ENCODE data around the gene OTOF. TPM values are rescaled to one million over a fixed set of nuclear protein-coding genes. Genes with fewer than 3 reads are reported as not detected.

OTOF gene
- total and polyA plus RNA-seq, 2 experiments from 2014 or later: 0.38 to 0.43 TPM

- H3K27ac ChIP-seq: no peak overlapping the region
- H3K36me3 ChIP-seq (ENCODE audit: low read depth): no peaks in the 10 kb centered on the region
- WGBS, 2 experiments (ENCODE audit: low coverage in 1 of 2, low lambda C conversion rate in 2 of 2, missing lambda C conversion rate in 2 of 2): 41 to 42% methylated on average over 8 of the region's 8 CpGs
- no peaks in the 10 kb centered on the region for H3K9me2 ChIP-seq (ENCODE audit: insufficient read depth)
- no peak overlapping the region for H3K4me3 ChIP-seq
- no peaks in the 10 kb centered on the region for H3K9me3 ChIP-seq (ENCODE audit: low read depth)
- 0 out of 2 replicates have a peak, but pooled peaks cover 4% of the 10 kb centered on the region for H3K4me1 ChIP-seq (ENCODE audit: insufficient read depth)
- no peak overlapping the region for H2AFZ ChIP-seq
- no peaks in the 10 kb centered on the region for H3F3A ChIP-seq (ENCODE audit: insufficient read depth)
- no peak overlapping the region for H3K9ac ChIP-seq
- TF ChIP-seq EZH2 (IDR thresholded peaks at IDR 0.05; ENCODE audit: insufficient read depth, poor library complexity, severe bottlenecking) (no peak), EZH2phosphoT487 (IDR thresholded peaks at IDR 0.05; ENCODE audit: insufficient read depth, low read depth) (no peak)
- H3K27me3 ChIP-seq (replicated peaks; ENCODE audit: insufficient read depth): peaks cover 39% of the 10 kb centered on the region
- no peaks in the 10 kb centered on the region for H3K79me2 ChIP-seq (ENCODE audit: insufficient read depth)
- H4K20me1 ChIP-seq (ENCODE audit: insufficient read depth): no peaks in the 10 kb centered on the region
- no peak overlapping the region for H3K4me2 ChIP-seq (ENCODE audit: unreplicated experiment)
- in situ Hi-C loops (cut with MboI): no loop called here
- DNase-seq: no peak
Observed at GRCh38 chr2:26519396-26520147, 41.6 kb upstream of the OTOF start.

DNA sequence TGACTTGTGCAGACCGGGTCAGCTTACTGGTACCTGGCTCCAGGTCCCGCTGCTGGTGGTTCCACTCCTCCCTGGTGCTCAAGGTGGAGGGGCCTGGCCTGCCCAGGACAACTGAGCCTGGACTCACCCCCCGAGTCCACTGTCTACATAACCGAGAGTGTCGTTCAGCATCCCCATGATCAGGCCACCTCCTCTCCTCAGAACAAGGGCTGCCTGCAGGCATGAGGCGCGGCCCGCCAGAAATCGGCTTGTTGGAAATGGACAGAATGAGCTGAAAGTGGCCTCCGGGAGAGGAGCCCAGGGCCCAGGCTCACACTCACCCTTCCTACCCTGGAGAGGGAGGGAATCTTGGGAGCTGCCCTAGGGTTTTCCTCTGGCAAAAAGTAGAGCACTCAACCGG lies 38.9 kb upstream of the OTOF start:
- H3K9ac ChIP-seq: no peak overlapping the region
- H4K20me1 ChIP-seq (ENCODE audit: insufficient read depth): no peaks in the 10 kb centered on the region
- H3K9me3 ChIP-seq (ENCODE audit: low read depth): no peaks in the 10 kb centered on the region
- H3K27me3 ChIP-seq (replicated peaks; ENCODE audit: insufficient read depth): peaks cover 39% of the 10 kb centered on the region
- H3K79me2 ChIP-seq (ENCODE audit: insufficient read depth): no peaks in the 10 kb centered on the region
- H3K27ac ChIP-seq: no peak overlapping the region
- H3K4me1 ChIP-seq (ENCODE audit: insufficient read depth): 0 out of 2 replicates have a peak, but pooled peaks cover 1% of the 10 kb centered on the region
- no peaks in the 10 kb centered on the region for H3K36me3 ChIP-seq (ENCODE audit: low read depth)
- no peak for DNase-seq
- no peaks in the 10 kb centered on the region for H3F3A ChIP-seq (ENCODE audit: insufficient read depth)
- H2AFZ ChIP-seq: no peak overlapping the region
- H3K4me3 ChIP-seq: no peak overlapping the region
- H3K9me2 ChIP-seq (ENCODE audit: insufficient read depth): no peaks in the 10 kb centered on the region
- in situ Hi-C loops (cut with MboI): no loop called here
- no peak for TF ChIP-seq EZH2 (IDR thresholded peaks at IDR 0.05; ENCODE audit: insufficient read depth, poor library complexity, severe bottlenecking)
- TF ChIP-seq EZH2phosphoT487 (IDR thresholded peaks at IDR 0.05; ENCODE audit: insufficient read depth, low read depth): no peak
- no peak overlapping the region for H3K4me2 ChIP-seq (ENCODE audit: unreplicated experiment)
- 74 to 75% methylated on average over 11 of the region's 11 CpGs for WGBS, 2 experiments (ENCODE audit: low coverage in 1 of 2, low lambda C conversion rate in 2 of 2, missing lambda C conversion rate in 2 of 2)

DNA sequence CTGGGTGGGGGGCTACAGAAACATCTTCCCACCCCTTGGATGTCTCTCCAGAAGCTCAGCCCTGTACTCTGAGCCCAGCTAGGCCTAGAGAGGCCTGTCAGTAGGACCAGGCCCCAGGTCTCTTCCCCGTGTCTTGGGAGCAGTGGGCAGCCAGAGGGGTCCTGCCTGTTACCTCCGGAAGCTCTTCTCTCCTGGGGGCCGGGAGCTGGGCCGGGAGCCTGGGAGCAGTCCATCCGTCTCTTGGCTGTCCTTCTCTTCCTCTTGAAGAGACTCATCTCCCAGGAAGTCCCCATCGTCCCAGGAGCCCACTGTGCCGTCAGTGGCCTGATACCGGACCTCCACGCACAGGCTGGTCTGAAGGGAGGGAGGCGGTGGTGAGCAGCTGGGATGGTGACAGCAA lies 38.3 kb upstream of the OTOF start:
- Histone ChIP-seq H3K4me1 (ENCODE audit: insufficient read depth) (no peaks in the 10 kb centered on the region), H3K9me2 (ENCODE audit: insufficient read depth) (no peaks in the 10 kb centered on the region), H3K27ac (no peak overlapping the region), H3K4me2 (ENCODE audit: unreplicated experiment) (no peak overlapping the region), H2AFZ (no peak overlapping the region), H3K9me3 (ENCODE audit: low read depth) (no peaks in the 10 kb centered on the region), H3K27me3 (replicated peaks; ENCODE audit: insufficient read depth) (peaks cover 34% of the 10 kb centered on the region), H3K4me3 (no peak overlapping the region), H4K20me1 (ENCODE audit: insufficient read depth) (no peaks in the 10 kb centered on the region), H3K9ac (no peak overlapping the region), H3K79me2 (ENCODE audit: insufficient read depth) (no peaks in the 10 kb centered on the region), H3K36me3 (ENCODE audit: low read depth) (no peaks in the 10 kb centered on the region), H3F3A (ENCODE audit: insufficient read depth) (no peaks in the 10 kb centered on the region)
- TF ChIP-seq EZH2 (IDR thresholded peaks at IDR 0.05; ENCODE audit: insufficient read depth, poor library complexity, severe bottlenecking) (no peak), EZH2phosphoT487 (IDR thresholded peaks at IDR 0.05; ENCODE audit: insufficient read depth, low read depth) (no peak)
- in situ Hi-C loops (cut with MboI): no loop called here
- no peak for DNase-seq
- 80 to 84% methylated on average over 10 of the region's 10 CpGs for WGBS, 2 experiments (ENCODE audit: low coverage in 1 of 2, low lambda C conversion rate in 2 of 2, missing lambda C conversion rate in 2 of 2)

- no peaks in the 10 kb centered on the region for H3K4me1 ChIP-seq (ENCODE audit: insufficient read depth)
- no peaks in the 10 kb centered on the region for H3K9me2 ChIP-seq (ENCODE audit: insufficient read depth)
- no peak overlapping the region for H3K27ac ChIP-seq
- no peak for TF ChIP-seq EZH2 (IDR thresholded peaks at IDR 0.05; ENCODE audit: insufficient read depth, poor library complexity, severe bottlenecking)
- no peak for TF ChIP-seq EZH2phosphoT487 (IDR thresholded peaks at IDR 0.05; ENCODE audit: insufficient read depth, low read depth)
- H3K36me3 ChIP-seq (ENCODE audit: low read depth): no peaks in the 10 kb centered on the region
- no peak overlapping the region for H3K9ac ChIP-seq
- no peaks in the 10 kb centered on the region for H3K9me3 ChIP-seq (ENCODE audit: low read depth)
- H3K4me3 ChIP-seq: no peak overlapping the region
- in situ Hi-C loops (cut with MboI): no loop called here
- no peak overlapping the region for H2AFZ ChIP-seq
- H3F3A ChIP-seq (ENCODE audit: insufficient read depth): no peaks in the 10 kb centered on the region
- no peaks in the 10 kb centered on the region for H3K79me2 ChIP-seq (ENCODE audit: insufficient read depth)
- H4K20me1 ChIP-seq (ENCODE audit: insufficient read depth): no peaks in the 10 kb centered on the region
- WGBS, 2 experiments (ENCODE audit: low coverage in 1 of 2, low lambda C conversion rate in 2 of 2, missing lambda C conversion rate in 2 of 2): 66 to 68% methylated on average over 5 of the region's 5 CpGs
- no peak overlapping the region for H3K4me2 ChIP-seq (ENCODE audit: unreplicated experiment)
- DNase-seq: no peak
- H3K27me3 ChIP-seq (replicated peaks; ENCODE audit: insufficient read depth): peaks cover 33% of the 10 kb centered on the region
Observed at GRCh38 chr2:26515771-26516170, 37.8 kb upstream of the OTOF start.
